GM06990 (cell line): Measurements from ENCODE around the gene CFAP97D2.

Source experiments
- DNase-seq: peaks from one replicate; pipeline ENCODE4 v3.0.0-alpha.2; 2011; ENCODE audit not compliant: insufficient read length; ENCODE audit errors: extremely low read depth
- H3K27me3 ChIP-seq: replicated peaks from 2 replicates; pipeline ENCODE4 v1.6.0; 2011; ENCODE audit warnings: low read length; ENCODE audit not compliant: control insufficient read depth, insufficient read depth
- H3K36me3 ChIP-seq: 2 replicates; pipeline ENCODE4 v1.5.1; 2011; ENCODE audit warnings: low read length; ENCODE audit not compliant: control insufficient read depth, insufficient read depth
- H3K4me3 ChIP-seq: replicated peaks from 2 replicates; pipeline ENCODE4 v1.5.1; 2011; ENCODE audit warnings: low read depth, mild to moderate bottlenecking, control low read depth, low read length
- CTCF ChIP-seq: IDR thresholded peaks from 2 replicates; pipeline ENCODE4 v1.5.1; 2011; ENCODE audit warnings: low read length, control low read depth, mild to moderate bottlenecking, inconsistent platforms; ENCODE audit not compliant: insufficient read depth, poor library complexity, severe bottlenecking

Gene CFAP97D2

GRCh38 chr13:114224201-114224600 lies 45.1 kb downstream of the CFAP97D2 start:
- DNase-seq, result no peak
- H3K4me3 ChIP-seq, result no peak overlapping the region
- no peaks in the 10 kb centered on the region for H3K27me3 ChIP-seq
- H3K36me3 ChIP-seq, result no peaks in the 10 kb centered on the region
- TF ChIP-seq CTCF, result no peak

GRCh38 chr13:114225610-114226009 lies 46.6 kb downstream of the CFAP97D2 start:
- Histone ChIP-seq H3K36me3 (no peaks in the 10 kb centered on the region), H3K27me3 (no peaks in the 10 kb centered on the region), H3K4me3 (no peak overlapping the region)
- TF ChIP-seq CTCF, result no peak
- no peak for DNase-seq

- H3K4me3 ChIP-seq, result no peak overlapping the region
- no peak for TF ChIP-seq CTCF
- no peaks in the 10 kb centered on the region for H3K27me3 ChIP-seq
- H3K36me3 ChIP-seq, result no peaks in the 10 kb centered on the region
- no peak for DNase-seq
Observed at GRCh38 chr13:114226088-114226487, 47.0 kb downstream of the CFAP97D2 start.

- DNase-seq, result peak; percentile 72
- no peak overlapping the region for H3K4me3 ChIP-seq
- TF ChIP-seq CTCF, result peak; percentile 94
- no peaks in the 10 kb centered on the region for H3K27me3 ChIP-seq
- no peaks in the 10 kb centered on the region for H3K36me3 ChIP-seq
Observed at GRCh38 chr13:114226699-114227323, 47.8 kb downstream of the CFAP97D2 start.

GRCh38 chr13:114227528-114227927 lies 48.5 kb downstream of the CFAP97D2 start:
- Histone ChIP-seq H3K4me3 (no peak overlapping the region), H3K36me3 (no peaks in the 10 kb centered on the region), H3K27me3 (no peaks in the 10 kb centered on the region)
- no peak for DNase-seq
- TF ChIP-seq CTCF, result no peak

GRCh38 chr13:114228176-114228575 lies 49.1 kb downstream of the CFAP97D2 start:
- TF ChIP-seq CTCF, result no peak
- DNase-seq, result no peak

More at GRCh38 chr13:114228176-114228575, 49.1 kb downstream of the CFAP97D2 start:
- Histone ChIP-seq H3K27me3 (no peaks in the 10 kb centered on the region), H3K4me3 (no peak overlapping the region), H3K36me3 (no peaks in the 10 kb centered on the region)
